PFSK-1 (cell line): ENCODE results near the gene TMEM175.

ENCODE experiments used
- FOXP2 ChIP-seq: optimal IDR thresholded peaks from 2 replicates; pipeline ENCODE3; 2011; ENCODE audit warnings: borderline replicate concordance, control low read depth, inconsistent platforms; ENCODE audit not compliant: insufficient read depth; ENCODE audit errors: extremely low read length, extremely low read depth
- POLR2AphosphoS5 ChIP-seq: IDR thresholded peaks from 2 replicates; pipeline ENCODE4 v1.6.1; 2012; ENCODE audit warnings: low read depth, mild to moderate bottlenecking, control low read depth, low read length, moderate library complexity
- REST ChIP-seq, 2 experiments: IDR thresholded peaks; 2 replicates each; pipeline versions ENCODE4 v1.6.1 to v1.8.0; 2011 to 2012; ENCODE audit warnings: low read depth in 2 of 2, low read length in 2 of 2, control low read depth in 1 of 2, inconsistent platforms in 1 of 2, mild to moderate bottlenecking in 1 of 2, moderate library complexity in 1 of 2; ENCODE audit not compliant: insufficient read depth in 1 of 2
- SIN3A ChIP-seq: IDR thresholded peaks from 2 replicates; pipeline ENCODE4 v1.6.1; 2012; ENCODE audit warnings: mild to moderate bottlenecking, low read length, moderate library complexity, borderline replicate concordance; ENCODE audit not compliant: insufficient read depth
- TAF1 ChIP-seq: IDR thresholded peaks from 2 replicates; pipeline ENCODE4 v1.6.1; 2012; ENCODE audit warnings: low read length, control low read depth, borderline replicate concordance; ENCODE audit not compliant: insufficient read depth

Gene TMEM175

DNA sequence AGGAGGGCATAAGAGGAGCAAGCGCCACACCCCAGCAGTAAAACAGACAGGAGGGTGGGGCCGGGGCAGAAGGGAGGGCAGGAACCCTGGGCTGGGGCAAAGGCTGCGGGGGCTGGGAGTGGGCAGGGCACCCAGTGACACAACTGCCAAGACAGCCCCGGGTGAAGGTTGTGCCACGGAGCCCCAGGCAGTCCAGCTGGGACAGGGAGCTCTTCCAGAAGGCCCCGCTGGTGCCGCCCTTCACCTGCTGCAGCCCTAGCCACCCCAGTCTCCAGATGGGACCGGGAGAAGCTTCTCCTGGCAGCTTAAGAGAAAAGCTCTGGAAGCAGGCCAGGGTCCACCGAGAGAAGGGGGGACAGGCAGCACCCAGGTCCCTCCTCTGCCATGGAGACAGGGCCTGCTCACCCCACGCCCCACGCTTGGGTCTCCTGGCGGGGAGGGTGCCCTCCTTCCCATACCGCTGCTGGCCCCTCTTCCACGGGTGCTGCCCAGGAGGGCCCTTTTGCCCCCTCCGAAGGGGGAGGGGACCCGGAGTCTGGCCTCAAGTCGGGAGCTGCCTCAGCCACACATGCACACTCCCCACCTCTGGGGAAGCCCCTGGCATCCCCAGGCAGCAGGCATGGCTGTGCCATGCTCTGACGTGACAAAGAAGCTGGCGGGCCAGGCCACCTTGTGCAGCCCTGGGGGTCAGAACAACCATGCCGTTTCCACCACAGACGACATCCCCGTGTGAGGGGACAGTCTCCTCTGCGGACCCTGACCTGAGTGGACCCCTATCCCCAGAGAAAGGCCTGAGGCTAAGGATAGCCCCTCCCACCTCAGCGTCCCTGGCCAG, 39.6 kb downstream of the TMEM175 start:
- TF ChIP-seq SIN3A = no peak
- TF ChIP-seq TAF1 = no peak
- no peak for TF ChIP-seq FOXP2
- TF ChIP-seq REST (IDR thresholded peaks at IDR 0.05; ENCODE audit: insufficient read depth in 1 of 2, low read depth in 2 of 2, low read length in 2 of 2) = no peak
- TF ChIP-seq POLR2AphosphoS5 = no peak

DNA sequence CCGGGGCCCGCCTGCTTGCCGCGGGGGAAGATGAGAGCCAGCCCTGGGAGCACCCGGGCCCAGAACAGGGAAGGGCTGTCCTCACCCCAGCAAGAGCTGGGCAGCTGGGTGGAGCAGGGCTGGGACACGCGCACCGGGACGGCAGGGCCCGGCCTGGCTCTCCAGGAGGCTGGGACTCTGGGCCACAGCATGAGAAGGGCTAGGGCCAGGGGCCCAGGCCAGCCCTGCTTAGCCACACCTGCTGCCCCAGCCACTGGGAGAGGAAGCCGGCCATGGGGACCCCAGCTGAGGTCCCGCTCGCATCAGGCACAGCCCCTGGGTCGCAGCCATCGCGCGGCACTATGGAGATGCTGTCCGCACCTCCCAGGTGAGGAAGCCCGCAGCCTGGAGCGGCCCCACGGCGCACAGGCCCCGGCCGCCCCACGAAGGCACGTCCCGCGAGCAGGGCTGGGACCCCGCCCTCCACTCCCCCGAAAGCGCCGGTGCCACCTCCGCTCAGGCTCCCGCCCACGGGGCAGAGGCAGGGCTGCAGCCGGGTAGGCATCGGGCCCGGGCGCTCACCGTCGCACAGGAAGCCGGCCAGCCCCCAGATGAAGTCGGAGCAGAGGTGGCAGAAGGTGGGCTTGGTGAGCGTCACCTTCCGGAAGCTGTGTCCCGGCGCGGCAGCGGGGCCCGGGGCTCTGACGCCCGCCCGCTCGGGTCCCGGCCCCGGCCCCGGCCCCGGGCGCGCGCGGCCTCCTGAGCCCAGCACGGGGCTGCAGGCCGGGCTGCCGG, 40.6 kb downstream of the TMEM175 start:
- TF ChIP-seq REST (IDR thresholded peaks at IDR 0.05; ENCODE audit: insufficient read depth in 1 of 2, low read depth in 2 of 2, low read length in 2 of 2) (no peak), TAF1 (no peak), POLR2AphosphoS5 (no peak), FOXP2 (no peak), SIN3A (no peak)

- no peak for TF ChIP-seq SIN3A
- no peak for TF ChIP-seq FOXP2
- peak; percentile 61 for TF ChIP-seq POLR2AphosphoS5
- no peak; the same call in 1 of the 2 replicates for TF ChIP-seq TAF1
Observed at GRCh38 chr4:973431-974397, 41.5 kb downstream of the TMEM175 start, which contains the start of gene DGKQ. DGKQ (minus strand) TSS chr4:973569; CDS start chr4:973482, 87 bp downstream.

- TF ChIP-seq REST (IDR thresholded peaks at IDR 0.05; ENCODE audit: insufficient read depth in 1 of 2, low read depth in 2 of 2, low read length in 2 of 2) (no peak), SIN3A (no peak), TAF1 (no peak), FOXP2 (no peak), POLR2AphosphoS5 (no peak)
Observed at GRCh38 chr4:974668-975067, 42.4 kb downstream of the TMEM175 start.

- TF ChIP-seq SIN3A = no peak
- no peak for TF ChIP-seq REST (IDR thresholded peaks at IDR 0.05; ENCODE audit: insufficient read depth in 1 of 2, low read depth in 2 of 2, low read length in 2 of 2)
- TF ChIP-seq POLR2AphosphoS5 = no peak
- TF ChIP-seq TAF1 = no peak
- TF ChIP-seq FOXP2 = no peak
Observed at GRCh38 chr4:978957-979701, 46.9 kb downstream of the TMEM175 start.
